GM19467 (cell line): Measurements from ENCODE around the gene TOM1L1.

Source experiments
- ATAC-seq: cut with Tn5 transposase; IDR thresholded peaks from one replicate; pipeline ENCODE4 v1.9.1; 2021; ENCODE audit warnings: mild to moderate bottlenecking, moderate library complexity; ENCODE audit not compliant: unreplicated experiment

Gene TOM1L1

GRCh38 chr17:54990118-54990517 is 89.5 kb downstream of the TOM1L1 start:
- no peak for ATAC-seq

- no peak for ATAC-seq
Observed at GRCh38 chr17:54991567-54991966, 90.9 kb downstream of the TOM1L1 start.

GRCh38 chr17:54992797-54993639 is 92.4 kb downstream of the TOM1L1 start:
- peak; percentile 67 for ATAC-seq

GRCh38 chr17:54996441-54996840 is 95.8 kb downstream of the TOM1L1 start:
- ATAC-seq, result no peak

- ATAC-seq, result no peak
Observed at GRCh38 chr17:55002458-55002857, 101.8 kb downstream of the TOM1L1 start.

- no peak for ATAC-seq
Observed at GRCh38 chr17:55004484-55004883, 103.8 kb downstream of the TOM1L1 start.

- ATAC-seq, result no peak
Observed at GRCh38 chr17:55005520-55005919, 104.9 kb downstream of the TOM1L1 start.
